Measurements from ENCODE around the gene CRACR2A. TPM values are rescaled to one million over a fixed set of nuclear protein-coding genes. Genes with fewer than 3 reads are reported as not detected.

The CRACR2A gene
- total and polyA plus RNA-seq, 2 of the 4 experiments (the other 2 are of a cell fraction): 0.54 to 0.60 TPM

DNA sequence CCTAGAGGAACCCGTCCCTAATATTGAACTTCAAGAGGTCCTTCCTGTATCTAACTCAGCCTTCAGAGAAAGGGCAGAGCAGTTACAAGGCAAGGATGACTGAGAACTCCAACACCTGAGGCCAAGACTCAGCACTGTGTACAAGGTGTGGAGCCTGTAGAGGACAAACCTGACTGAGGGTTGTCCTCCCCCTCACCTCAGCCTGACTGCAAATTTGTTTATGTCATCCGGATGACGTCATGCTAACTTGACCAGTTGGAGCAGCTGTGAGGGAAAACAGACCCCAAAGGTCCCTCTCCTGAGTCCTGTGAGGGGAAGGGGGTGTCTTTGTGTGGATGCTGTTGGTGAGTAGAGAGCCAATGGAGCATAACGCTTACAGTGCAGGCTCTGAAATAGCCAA is 4.3 kb downstream of the CRACR2A start:
- Histone ChIP-seq H3K56ac (ENCODE audit: extremely low read depth, insufficient read depth, low read length) (no peak overlapping the region), H3K79me1 (ENCODE audit: low read depth in 1 of 2, low read length in 2 of 2) (no peaks in the 10 kb centered on the region), H2BK20ac (ENCODE audit: low read depth, low read length) (no peak overlapping the region), H2AFZ (replicated peaks; ENCODE audit: low read length, poor library complexity) (no peak overlapping the region), H4K8ac (ENCODE audit: low read depth in 2 of 2, low read length in 2 of 2) (no peak overlapping the region), H2BK15ac (ENCODE audit: low read depth, low read length) (no peak overlapping the region), H2AK5ac (ENCODE audit: low read depth, low read length) (no peak overlapping the region), H3K14ac (replicated peaks; ENCODE audit: low read depth, low read length) (no peak overlapping the region), H3K4me1 (ENCODE audit: control insufficient read depth, insufficient read depth, low read length) (no peaks in the 10 kb centered on the region), H3K36me3 (ENCODE audit: control insufficient read depth, insufficient read depth, low read length) (no peaks in the 10 kb centered on the region), H3K18ac (ENCODE audit: low read depth, low read length) (no peak overlapping the region), H4K91ac (ENCODE audit: insufficient read depth, low read depth, low read length) (no peak overlapping the region), H3K9me1 (ENCODE audit: insufficient read depth, low read length) (no peaks in the 10 kb centered on the region), H3K9me3 (ENCODE audit: control insufficient read depth, insufficient read depth, low read length) (no peaks in the 10 kb centered on the region), H4K20me1 (ENCODE audit: insufficient read depth, low read length) (no peaks in the 10 kb centered on the region; the same call in 1 of the 2 replicates), H3K23ac (ENCODE audit: low read depth, low read length) (no peak overlapping the region), H2BK5ac (ENCODE audit: low read depth, low read length, poor library complexity, severe bottlenecking) (no peak overlapping the region), H3K9ac (ENCODE audit: low read depth, low read length) (no peak overlapping the region), H4K5ac (ENCODE audit: low read depth, low read length) (no peak overlapping the region), H2AK9ac (replicated peaks; ENCODE audit: low read depth, low read length, poor library complexity) (no peak overlapping the region), H2BK120ac (ENCODE audit: low read depth, low read length) (no peak overlapping the region), H3K4me2 (ENCODE audit: low read depth, low read length) (no peak overlapping the region), H3K4me3 (ENCODE audit: insufficient read depth, low read depth, low read length) (no peak overlapping the region), H3K4ac (ENCODE audit: low read depth, low read length) (no peak overlapping the region), H3K27me3 (ENCODE audit: control insufficient read depth, insufficient read depth, low read length) (peaks cover 13% of the 10 kb centered on the region), H3K27ac (ENCODE audit: insufficient read depth, low read length) (no peak overlapping the region)
- dilution Hi-C loops (cut with HindIII; ENCODE audit: low sequenced_read_pairs, unreplicated experiment): no loop called here
- in situ Hi-C loops (cut with MboI; ENCODE audit: low sequenced_read_pairs): no loop called here
- ChIA-PET POLR2A (ENCODE audit: unreplicated experiment) (no interaction called here), CTCF (no interaction called here)
- DNase-seq (no peak), ATAC-seq (ENCODE audit: low read depth) (no peak)
- TF ChIP-seq RAD21 (IDR thresholded peaks at IDR 0.05; ENCODE audit: low read length) (no peak), MAFK (IDR thresholded peaks at IDR 0.05; ENCODE audit: low read depth, low read length) (no peak), CHD1 (IDR thresholded peaks at IDR 0.05; ENCODE audit: low read depth, low read length) (no peak), MAZ (IDR thresholded peaks at IDR 0.05; ENCODE audit: borderline replicate concordance, low read depth, low read length) (no peak), ELK1 (IDR thresholded peaks at IDR 0.05; ENCODE audit: borderline replicate concordance, low read depth, low read length) (no peak), NFE2L2 (IDR thresholded peaks at IDR 0.05; ENCODE audit: low read depth, low read length) (no peak), SMC3 (IDR thresholded peaks at IDR 0.05; ENCODE audit: low read depth, low read length) (no peak), RFX5 (IDR thresholded peaks at IDR 0.05; ENCODE audit: low read depth, low read length) (no peak), RCOR1 (IDR thresholded peaks at IDR 0.05; ENCODE audit: insufficient replicate concordance, low read length) (no peak), MXI1 (IDR thresholded peaks at IDR 0.05; ENCODE audit: borderline replicate concordance, low read depth, low read length) (no peak), FOS (IDR thresholded peaks at IDR 0.05; ENCODE audit: low read depth, low read length) (no peak), USF2 (IDR thresholded peaks at IDR 0.05; ENCODE audit: low read depth, low read length) (no peak)
- TF ChIP-seq, protein P1, sequence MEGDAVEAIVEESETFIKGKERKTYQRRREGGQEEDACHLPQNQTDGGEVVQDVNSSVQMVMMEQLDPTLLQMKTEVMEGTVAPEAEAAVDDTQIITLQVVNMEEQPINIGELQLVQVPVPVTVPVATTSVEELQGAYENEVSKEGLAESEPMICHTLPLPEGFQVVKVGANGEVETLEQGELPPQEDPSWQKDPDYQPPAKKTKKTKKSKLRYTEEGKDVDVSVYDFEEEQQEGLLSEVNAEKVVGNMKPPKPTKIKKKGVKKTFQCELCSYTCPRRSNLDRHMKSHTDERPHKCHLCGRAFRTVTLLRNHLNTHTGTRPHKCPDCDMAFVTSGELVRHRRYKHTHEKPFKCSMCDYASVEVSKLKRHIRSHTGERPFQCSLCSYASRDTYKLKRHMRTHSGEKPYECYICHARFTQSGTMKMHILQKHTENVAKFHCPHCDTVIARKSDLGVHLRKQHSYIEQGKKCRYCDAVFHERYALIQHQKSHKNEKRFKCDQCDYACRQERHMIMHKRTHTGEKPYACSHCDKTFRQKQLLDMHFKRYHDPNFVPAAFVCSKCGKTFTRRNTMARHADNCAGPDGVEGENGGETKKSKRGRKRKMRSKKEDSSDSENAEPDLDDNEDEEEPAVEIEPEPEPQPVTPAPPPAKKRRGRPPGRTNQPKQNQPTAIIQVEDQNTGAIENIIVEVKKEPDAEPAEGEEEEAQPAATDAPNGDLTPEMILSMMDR (conservative IDR thresholded peaks at IDR 0.05; ENCODE audit: low read depth, low read length): no peak
- WGBS, 2 experiments (ENCODE audit: extremely low coverage in 2 of 2, insufficient read length in 1 of 2): no CpG with 5 or more reads among the region's 4 CpGs
- intact Hi-C loops (cut with micrococcal nuclease): no loop called here
- no TSS peak for BruUV-seq (replicated peaks)

Data from IMR-90 (cell line).